ENCODE results near the gene S1PR1. TPM values are rescaled to one million over a fixed set of nuclear protein-coding genes. Genes with fewer than 3 reads are reported as not detected.

The S1PR1 gene
- total and polyA plus RNA-seq, 2 of the 13 experiments (the other 11 are each of a cell fraction or from before 2014, with no cell fraction given), result not detected

GRCh38 chr1:101193733-101194169, 43.1 kb upstream of the S1PR1 start (continued):
- TF ChIP-seq, protein P1, sequence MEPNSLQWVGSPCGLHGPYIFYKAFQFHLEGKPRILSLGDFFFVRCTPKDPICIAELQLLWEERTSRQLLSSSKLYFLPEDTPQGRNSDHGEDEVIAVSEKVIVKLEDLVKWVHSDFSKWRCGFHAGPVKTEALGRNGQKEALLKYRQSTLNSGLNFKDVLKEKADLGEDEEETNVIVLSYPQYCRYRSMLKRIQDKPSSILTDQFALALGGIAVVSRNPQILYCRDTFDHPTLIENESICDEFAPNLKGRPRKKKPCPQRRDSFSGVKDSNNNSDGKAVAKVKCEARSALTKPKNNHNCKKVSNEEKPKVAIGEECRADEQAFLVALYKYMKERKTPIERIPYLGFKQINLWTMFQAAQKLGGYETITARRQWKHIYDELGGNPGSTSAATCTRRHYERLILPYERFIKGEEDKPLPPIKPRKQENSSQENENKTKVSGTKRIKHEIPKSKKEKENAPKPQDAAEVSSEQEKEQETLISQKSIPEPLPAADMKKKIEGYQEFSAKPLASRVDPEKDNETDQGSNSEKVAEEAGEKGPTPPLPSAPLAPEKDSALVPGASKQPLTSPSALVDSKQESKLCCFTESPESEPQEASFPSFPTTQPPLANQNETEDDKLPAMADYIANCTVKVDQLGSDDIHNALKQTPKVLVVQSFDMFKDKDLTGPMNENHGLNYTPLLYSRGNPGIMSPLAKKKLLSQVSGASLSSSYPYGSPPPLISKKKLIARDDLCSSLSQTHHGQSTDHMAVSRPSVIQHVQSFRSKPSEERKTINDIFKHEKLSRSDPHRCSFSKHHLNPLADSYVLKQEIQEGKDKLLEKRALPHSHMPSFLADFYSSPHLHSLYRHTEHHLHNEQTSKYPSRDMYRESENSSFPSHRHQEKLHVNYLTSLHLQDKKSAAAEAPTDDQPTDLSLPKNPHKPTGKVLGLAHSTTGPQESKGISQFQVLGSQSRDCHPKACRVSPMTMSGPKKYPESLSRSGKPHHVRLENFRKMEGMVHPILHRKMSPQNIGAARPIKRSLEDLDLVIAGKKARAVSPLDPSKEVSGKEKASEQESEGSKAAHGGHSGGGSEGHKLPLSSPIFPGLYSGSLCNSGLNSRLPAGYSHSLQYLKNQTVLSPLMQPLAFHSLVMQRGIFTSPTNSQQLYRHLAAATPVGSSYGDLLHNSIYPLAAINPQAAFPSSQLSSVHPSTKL (CRISPR knock-in tag; IDR thresholded peaks at IDR 0.05), result peak; percentile 83
- TF ChIP-seq CEBPG (CRISPR knock-in tag; IDR thresholded peaks at IDR 0.05) (peak; percentile 93), FOXP1 (IDR thresholded peaks at IDR 0.05) (no peak), FOXP1 (CRISPR knock-in tag; IDR thresholded peaks at IDR 0.05) (no peak), CCDC6 (CRISPR knock-in tag; IDR thresholded peaks at IDR 0.05) (no peak), MIER2 (CRISPR knock-in tag; IDR thresholded peaks at IDR 0.05) (no peak), ESRRA (CRISPR knock-in tag; IDR thresholded peaks at IDR 0.05; ENCODE audit: low read depth) (no peak), ZNF550 (CRISPR knock-in tag; IDR thresholded peaks at IDR 0.05; ENCODE audit: borderline replicate concordance) (no peak), KLF6 (CRISPR knock-in tag; IDR thresholded peaks at IDR 0.05) (no peak), NR2F2 (IDR thresholded peaks at IDR 0.05; ENCODE audit: borderline replicate concordance, low read depth) (peak; percentile 60; the same call in 1 of the 2 replicates), ZSCAN22 (CRISPR knock-in tag; IDR thresholded peaks at IDR 0.05) (no peak), NFAT5 (CRISPR knock-in tag; IDR thresholded peaks at IDR 0.05) (no peak), IRF2 (CRISPR knock-in tag; IDR thresholded peaks at IDR 0.05) (0 out of 2 replicates have a peak, but pooled peaks have one; percentile 21), YEATS4 (CRISPR knock-in tag; IDR thresholded peaks at IDR 0.05; ENCODE audit: borderline replicate concordance) (no peak), GZF1 (CRISPR knock-in tag; IDR thresholded peaks at IDR 0.05) (no peak), FOSL2 (CRISPR knock-in tag; IDR thresholded peaks at IDR 0.05) (peak; percentile 89), TBX2 (CRISPR knock-in tag; IDR thresholded peaks at IDR 0.05; ENCODE audit: borderline replicate concordance) (no peak), ZEB1 (IDR thresholded peaks at IDR 0.05; ENCODE audit: insufficient replicate concordance, low read depth) (peak; percentile 45), SRSF4 (IDR thresholded peaks at IDR 0.05; ENCODE audit: low read depth, low read length, poor library complexity, severe bottlenecking) (no peak)
- TF ChIP-seq, protein P2, sequence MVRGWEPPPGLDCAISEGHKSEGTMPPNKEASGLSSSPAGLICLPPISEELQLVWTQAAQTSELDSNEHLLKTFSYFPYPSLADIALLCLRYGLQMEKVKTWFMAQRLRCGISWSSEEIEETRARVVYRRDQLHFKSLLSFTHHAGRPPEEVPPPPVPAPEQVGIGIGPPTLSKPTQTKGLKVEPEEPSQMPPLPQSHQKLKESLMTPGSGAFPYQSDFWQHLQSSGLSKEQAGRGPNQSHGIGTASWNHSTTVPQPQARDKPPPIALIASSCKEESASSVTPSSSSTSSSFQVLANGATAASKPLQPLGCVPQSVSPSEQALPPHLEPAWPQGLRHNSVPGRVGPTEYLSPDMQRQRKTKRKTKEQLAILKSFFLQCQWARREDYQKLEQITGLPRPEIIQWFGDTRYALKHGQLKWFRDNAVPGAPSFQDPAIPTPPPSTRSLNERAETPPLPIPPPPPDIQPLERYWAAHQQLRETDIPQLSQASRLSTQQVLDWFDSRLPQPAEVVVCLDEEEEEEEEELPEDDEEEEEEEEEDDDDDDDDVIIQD (CRISPR knock-in tag; IDR thresholded peaks at IDR 0.05; ENCODE audit: low read depth), result no peak
- TF ChIP-seq, protein P3, sequence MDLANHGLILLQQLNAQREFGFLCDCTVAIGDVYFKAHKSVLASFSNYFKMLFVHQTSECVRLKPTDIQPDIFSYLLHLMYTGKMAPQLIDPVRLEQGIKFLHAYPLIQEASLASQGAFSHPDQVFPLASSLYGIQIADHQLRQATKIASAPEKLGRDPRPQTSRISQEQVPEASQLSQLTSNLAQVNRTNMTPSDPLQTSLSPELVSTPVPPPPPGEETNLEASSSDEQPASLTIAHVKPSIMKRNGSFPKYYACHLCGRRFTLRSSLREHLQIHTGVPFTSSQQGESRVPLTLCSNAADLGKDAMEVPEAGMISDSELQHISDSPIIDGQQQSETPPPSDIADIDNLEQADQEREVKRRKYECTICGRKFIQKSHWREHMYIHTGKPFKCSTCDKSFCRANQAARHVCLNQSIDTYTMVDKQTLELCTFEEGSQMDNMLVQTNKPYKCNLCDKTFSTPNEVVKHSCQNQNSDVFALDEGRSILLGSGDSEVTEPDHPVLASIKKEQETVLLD (CRISPR knock-in tag; IDR thresholded peaks at IDR 0.05; ENCODE audit: low read depth), result no peak
